ENCODE data around the gene CLEC7A. TPM values are rescaled to one million over a fixed set of nuclear protein-coding genes. Genes with fewer than 3 reads are reported as not detected.

CLEC7A gene
- total RNA-seq, 1 experiment from 2014 or later, result not detected

GRCh38 chr12:10067264-10067663, 62.7 kb downstream of the CLEC7A start:
- H3K9ac ChIP-seq (ENCODE audit: low read length), result no peak overlapping the region
- DNase-seq (ENCODE audit: low read depth, low spot score) (no peak), ATAC-seq (no peak)
- intact Hi-C loops (cut with micrococcal nuclease), result no loop called here
- no peak overlapping the region for H2AFZ ChIP-seq (ENCODE audit: low read depth, low read length, poor library complexity, severe bottlenecking)
- ChIA-PET CTCF (interaction anchor here (1.0 kb wide), 1 partner anchor 57 kb away, joined by 4 read pairs; no protein-coding TSS in a partner anchor), POLR2A (no interaction called here), RAD21 (ENCODE audit: low non-redundant PET in 1 of 2, low total read pairs in 2 of 2, uncharacterized antibody in 2 of 2, unreplicated experiment in 2 of 2) (no interaction called here)
- H4K20me1 ChIP-seq (ENCODE audit: insufficient read depth), result no peaks in the 10 kb centered on the region
- TF ChIP-seq SP1 (IDR thresholded peaks at IDR 0.05; ENCODE audit: low read depth) (no peak), RAD21 (IDR thresholded peaks at IDR 0.05; ENCODE audit: low read depth) (no peak), TCF7L2 (IDR thresholded peaks at IDR 0.05; ENCODE audit: borderline replicate concordance, extremely low read depth, insufficient read depth, insufficient read length) (no peak), EZH2 (IDR thresholded peaks at IDR 0.05) (no peak), YY1 (IDR thresholded peaks at IDR 0.05; ENCODE audit: extremely low read depth, insufficient replicate concordance, low read depth, low read length) (no peak)
- no peak overlapping the region for H3K27ac ChIP-seq (ENCODE audit: low read depth, low read length)
- no peaks in the 10 kb centered on the region for H3K36me3 ChIP-seq (ENCODE audit: control insufficient read depth in 1 of 2, insufficient read depth in 2 of 2, low read length in 2 of 2)
- H3K4me1 ChIP-seq (ENCODE audit: control insufficient read depth in 1 of 2, insufficient read depth in 2 of 2, low read length in 2 of 2), result no peaks in the 10 kb centered on the region
- BruUV-seq (replicated peaks), result no TSS peak
- H3K4me2 ChIP-seq (ENCODE audit: low read length), result no peak overlapping the region
- H3K9me2 ChIP-seq (ENCODE audit: insufficient read depth), result no peaks in the 10 kb centered on the region
- peaks cover 83% of the 10 kb centered on the region for H3K27me3 ChIP-seq (ENCODE audit: insufficient read depth, low read length)
- H3K79me2 ChIP-seq (ENCODE audit: insufficient read depth, low read length), result no peaks in the 10 kb centered on the region
- H3K4me3 ChIP-seq (replicated peaks in 1 of 2; ENCODE audit: low read depth in 1 of 2, low read length in 2 of 2), result no peak overlapping the region
- no peaks in the 10 kb centered on the region for H3K9me3 ChIP-seq (ENCODE audit: control insufficient read depth in 1 of 2, insufficient read depth in 1 of 2, low read depth in 1 of 2, low read length in 2 of 2)

Other genes starting within 250 kb of the CLEC7A start
- not detected for gene KLRF2, start 248.7 kb downstream of the CLEC7A start, total RNA-seq (2021; ENCODE audit: unreplicated experiment)
- not detected for gene CLEC2A, start 197.8 kb downstream of the CLEC7A start, total RNA-seq (2021; ENCODE audit: unreplicated experiment)
- not detected for gene CLEC12A, start 158.8 kb downstream of the CLEC7A start, total RNA-seq (2021; ENCODE audit: unreplicated experiment)
- not detected for gene CLEC1B, start 131.1 kb downstream of the CLEC7A start, total RNA-seq (2021; ENCODE audit: unreplicated experiment)
- not detected for gene CLEC12B, start 119.6 kb downstream of the CLEC7A start, total RNA-seq (2021; ENCODE audit: unreplicated experiment)
- not detected for gene CLEC9A, start 99.5 kb downstream of the CLEC7A start, total RNA-seq (2021; ENCODE audit: unreplicated experiment)
- not detected for gene CLEC1A, start 31.2 kb downstream of the CLEC7A start, total RNA-seq (2021; ENCODE audit: unreplicated experiment)
- 0.12 TPM for gene OLR1, start 41.9 kb upstream of the CLEC7A start, total RNA-seq (2021; ENCODE audit: unreplicated experiment)
- not detected for gene TMEM52B, start 48.8 kb upstream of the CLEC7A start, total RNA-seq (2021; ENCODE audit: unreplicated experiment)
- gene GABARAPL1, start 82.7 kb upstream of the CLEC7A start, total RNA-seq (2021; ENCODE audit: unreplicated experiment), result 35.5 TPM
- gene KLRD1, start 177.7 kb upstream of the CLEC7A start, total RNA-seq (2021; ENCODE audit: unreplicated experiment), result 0.27 TPM